ENCODE results near the gene NR5A2.

Gene NR5A2

DNA sequence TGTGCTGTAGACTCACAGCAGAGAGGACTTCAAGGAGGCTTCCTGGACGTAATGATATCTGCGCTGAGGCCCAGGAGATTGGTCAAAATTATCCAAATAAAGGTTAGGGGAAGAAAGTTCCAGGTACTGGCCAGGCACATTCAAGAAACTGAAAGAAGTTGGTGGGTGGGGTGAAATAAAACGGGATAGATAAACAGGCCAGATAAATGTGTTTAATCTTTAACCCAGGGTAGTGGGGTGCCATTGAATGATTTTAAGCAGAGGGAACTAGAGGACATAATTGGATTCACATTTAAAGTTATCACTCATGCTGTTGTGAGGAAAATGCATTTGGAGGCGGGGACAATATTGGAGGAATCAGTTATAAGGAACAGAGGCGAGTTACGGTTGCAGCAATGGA is 134.7 kb downstream of the NR5A2 start:
- TF ChIP-seq, protein P1, sequence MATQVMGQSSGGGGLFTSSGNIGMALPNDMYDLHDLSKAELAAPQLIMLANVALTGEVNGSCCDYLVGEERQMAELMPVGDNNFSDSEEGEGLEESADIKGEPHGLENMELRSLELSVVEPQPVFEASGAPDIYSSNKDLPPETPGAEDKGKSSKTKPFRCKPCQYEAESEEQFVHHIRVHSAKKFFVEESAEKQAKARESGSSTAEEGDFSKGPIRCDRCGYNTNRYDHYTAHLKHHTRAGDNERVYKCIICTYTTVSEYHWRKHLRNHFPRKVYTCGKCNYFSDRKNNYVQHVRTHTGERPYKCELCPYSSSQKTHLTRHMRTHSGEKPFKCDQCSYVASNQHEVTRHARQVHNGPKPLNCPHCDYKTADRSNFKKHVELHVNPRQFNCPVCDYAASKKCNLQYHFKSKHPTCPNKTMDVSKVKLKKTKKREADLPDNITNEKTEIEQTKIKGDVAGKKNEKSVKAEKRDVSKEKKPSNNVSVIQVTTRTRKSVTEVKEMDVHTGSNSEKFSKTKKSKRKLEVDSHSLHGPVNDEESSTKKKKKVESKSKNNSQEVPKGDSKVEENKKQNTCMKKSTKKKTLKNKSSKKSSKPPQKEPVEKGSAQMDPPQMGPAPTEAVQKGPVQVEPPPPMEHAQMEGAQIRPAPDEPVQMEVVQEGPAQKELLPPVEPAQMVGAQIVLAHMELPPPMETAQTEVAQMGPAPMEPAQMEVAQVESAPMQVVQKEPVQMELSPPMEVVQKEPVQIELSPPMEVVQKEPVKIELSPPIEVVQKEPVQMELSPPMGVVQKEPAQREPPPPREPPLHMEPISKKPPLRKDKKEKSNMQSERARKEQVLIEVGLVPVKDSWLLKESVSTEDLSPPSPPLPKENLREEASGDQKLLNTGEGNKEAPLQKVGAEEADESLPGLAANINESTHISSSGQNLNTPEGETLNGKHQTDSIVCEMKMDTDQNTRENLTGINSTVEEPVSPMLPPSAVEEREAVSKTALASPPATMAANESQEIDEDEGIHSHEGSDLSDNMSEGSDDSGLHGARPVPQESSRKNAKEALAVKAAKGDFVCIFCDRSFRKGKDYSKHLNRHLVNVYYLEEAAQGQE (IDR thresholded peaks at IDR 0.05; ENCODE audit: insufficient read depth in 1 of 2, low read depth in 2 of 2, low read length in 2 of 2): no peak
- TF ChIP-seq FOXP2 (optimal IDR thresholded peaks at IDR 0.05; ENCODE audit: borderline replicate concordance, extremely low read depth, extremely low read length, insufficient read depth): no peak
- no peak for TF ChIP-seq SIN3A (IDR thresholded peaks at IDR 0.05; ENCODE audit: borderline replicate concordance, insufficient read depth, low read length)
- TF ChIP-seq TAF1 (IDR thresholded peaks at IDR 0.05; ENCODE audit: borderline replicate concordance, insufficient read depth, low read length): no peak

DNA sequence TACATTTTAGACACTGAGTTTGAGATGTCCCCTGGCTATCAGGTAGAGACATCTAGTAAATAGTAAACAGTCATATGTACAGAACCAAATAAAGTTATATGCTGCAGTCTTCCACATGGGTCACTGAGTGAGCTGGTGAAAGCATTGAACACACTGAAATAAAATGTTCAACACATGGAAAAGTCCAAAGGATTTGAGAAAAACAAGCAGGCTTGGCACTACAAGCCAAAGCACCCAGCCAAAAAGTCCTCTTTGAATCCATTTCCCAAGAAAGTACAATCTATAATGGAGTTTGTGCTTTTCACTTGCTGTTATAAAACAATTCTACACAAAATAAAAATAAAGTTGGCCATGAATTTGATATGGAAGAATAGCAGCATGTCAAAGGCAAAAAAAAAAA is 135.4 kb downstream of the NR5A2 start:
- TF ChIP-seq POLR2AphosphoS5 (IDR thresholded peaks at IDR 0.05; ENCODE audit: low read depth, low read length): no peak
- TF ChIP-seq SIN3A (IDR thresholded peaks at IDR 0.05; ENCODE audit: borderline replicate concordance, insufficient read depth, low read length): no peak
- TF ChIP-seq, protein P1 (IDR thresholded peaks at IDR 0.05; ENCODE audit: insufficient read depth in 1 of 2, low read depth in 2 of 2, low read length in 2 of 2): no peak
- no peak for TF ChIP-seq FOXP2 (optimal IDR thresholded peaks at IDR 0.05; ENCODE audit: borderline replicate concordance, extremely low read depth, extremely low read length, insufficient read depth)
- no peak for TF ChIP-seq TAF1 (IDR thresholded peaks at IDR 0.05; ENCODE audit: borderline replicate concordance, insufficient read depth, low read length)

DNA sequence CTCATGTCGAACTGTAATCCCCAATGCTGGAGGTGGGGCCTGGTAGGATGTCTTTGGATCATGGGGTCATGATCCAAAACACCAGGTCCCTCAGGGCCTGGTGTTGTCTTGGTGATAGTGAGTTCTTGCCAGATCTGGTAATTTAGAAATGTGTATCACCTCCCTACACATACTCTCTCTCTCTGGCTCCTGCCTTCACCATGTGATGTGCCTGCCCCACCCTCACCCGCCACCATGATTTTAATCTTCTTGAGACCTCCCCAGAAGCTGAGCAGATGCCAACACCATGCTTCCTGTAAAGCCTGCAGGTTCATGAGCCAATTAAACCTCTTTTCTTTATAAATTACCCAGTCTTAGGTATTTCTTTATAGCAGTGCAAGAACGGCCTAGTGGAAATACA is 136.4 kb downstream of the NR5A2 start:
- TF ChIP-seq POLR2AphosphoS5 (IDR thresholded peaks at IDR 0.05; ENCODE audit: low read depth, low read length) (no peak), SIN3A (IDR thresholded peaks at IDR 0.05; ENCODE audit: borderline replicate concordance, insufficient read depth, low read length) (no peak), TAF1 (IDR thresholded peaks at IDR 0.05; ENCODE audit: borderline replicate concordance, insufficient read depth, low read length) (no peak), FOXP2 (optimal IDR thresholded peaks at IDR 0.05; ENCODE audit: borderline replicate concordance, extremely low read depth, extremely low read length, insufficient read depth) (no peak)
- TF ChIP-seq, protein P1 (IDR thresholded peaks at IDR 0.05; ENCODE audit: insufficient read depth in 1 of 2, low read depth in 2 of 2, low read length in 2 of 2): no peak

DNA sequence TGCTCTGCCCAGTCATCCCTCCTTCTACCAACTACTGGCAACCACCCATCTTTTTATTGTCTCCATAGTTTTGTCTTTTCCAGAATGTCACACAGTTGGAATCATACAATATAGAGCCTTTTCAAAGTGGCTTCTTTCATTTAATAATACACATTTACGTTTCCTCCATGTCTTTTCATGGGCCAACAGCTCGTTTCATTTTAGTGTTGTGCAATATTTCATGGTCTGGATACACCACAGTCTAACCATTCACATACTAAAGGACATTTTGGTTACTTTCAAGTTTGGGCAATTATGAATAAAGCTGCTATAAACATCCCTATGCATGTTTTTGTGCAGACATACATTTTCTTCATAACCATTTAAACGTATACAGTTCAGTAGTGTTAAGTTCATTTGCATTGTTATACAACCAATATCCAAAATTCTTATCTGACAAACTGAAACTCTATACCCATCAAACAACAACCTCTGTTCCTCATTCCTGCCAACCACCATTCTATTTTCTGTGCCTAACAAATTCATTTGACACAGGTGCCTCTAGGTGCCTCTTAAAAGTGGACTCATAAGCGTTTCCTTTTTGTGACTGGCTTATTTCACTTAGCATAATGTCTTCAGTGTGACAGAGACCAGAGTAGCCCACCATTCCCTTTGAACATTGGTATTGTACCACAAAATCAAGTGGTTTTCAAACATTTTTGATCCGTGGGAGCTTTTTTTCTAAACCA is 138.1 kb downstream of the NR5A2 start:
- TF ChIP-seq POLR2AphosphoS5 (IDR thresholded peaks at IDR 0.05; ENCODE audit: low read depth, low read length) (no peak), SIN3A (IDR thresholded peaks at IDR 0.05; ENCODE audit: borderline replicate concordance, insufficient read depth, low read length) (no peak), TAF1 (IDR thresholded peaks at IDR 0.05; ENCODE audit: borderline replicate concordance, insufficient read depth, low read length) (no peak), FOXP2 (optimal IDR thresholded peaks at IDR 0.05; ENCODE audit: borderline replicate concordance, extremely low read depth, extremely low read length, insufficient read depth) (no peak)

DNA sequence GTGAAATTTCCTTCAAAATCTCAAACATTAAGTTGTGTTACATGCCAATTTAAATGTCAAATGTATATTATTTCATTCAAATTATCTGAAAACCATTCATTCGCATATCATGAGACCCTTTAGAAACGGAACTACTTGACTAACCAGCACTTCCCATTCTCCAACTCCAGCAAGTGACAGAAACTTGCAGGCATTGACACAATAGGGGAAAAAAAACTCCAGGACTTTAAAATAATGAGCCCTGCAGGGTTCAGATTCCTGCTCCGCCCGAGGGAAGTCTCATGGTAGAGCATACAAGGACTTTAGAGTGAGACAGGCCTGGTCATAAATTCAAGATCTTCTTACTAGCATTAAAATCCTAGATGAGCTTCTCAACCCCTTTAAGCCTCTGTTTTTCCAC is 138.9 kb downstream of the NR5A2 start:
- no peak for TF ChIP-seq FOXP2 (optimal IDR thresholded peaks at IDR 0.05; ENCODE audit: borderline replicate concordance, extremely low read depth, extremely low read length, insufficient read depth)
- TF ChIP-seq POLR2AphosphoS5 (IDR thresholded peaks at IDR 0.05; ENCODE audit: low read depth, low read length): no peak
- no peak for TF ChIP-seq SIN3A (IDR thresholded peaks at IDR 0.05; ENCODE audit: borderline replicate concordance, insufficient read depth, low read length)

DNA sequence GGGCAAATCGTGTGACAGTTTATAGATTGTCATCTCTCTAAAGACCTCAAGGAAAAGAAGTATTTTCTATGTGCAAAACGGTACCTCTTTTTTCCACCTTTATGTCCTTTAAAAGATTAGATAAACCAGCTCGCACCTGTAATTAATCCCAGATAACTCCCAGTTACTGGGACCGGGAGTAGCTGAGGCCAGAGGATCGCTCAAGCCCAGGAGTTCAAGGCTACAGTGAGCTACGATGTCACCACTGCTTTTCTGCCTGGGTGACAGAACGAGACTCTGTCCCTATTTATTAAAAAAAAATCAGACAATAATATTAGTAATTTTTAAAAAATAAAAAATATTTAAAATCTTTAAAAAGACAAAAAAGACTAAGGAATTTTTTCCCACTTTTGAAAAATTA is 141.4 kb downstream of the NR5A2 start:
- TF ChIP-seq TAF1 (IDR thresholded peaks at IDR 0.05; ENCODE audit: borderline replicate concordance, insufficient read depth, low read length): no peak
- TF ChIP-seq FOXP2 (optimal IDR thresholded peaks at IDR 0.05; ENCODE audit: borderline replicate concordance, extremely low read depth, extremely low read length, insufficient read depth): no peak
- no peak for TF ChIP-seq POLR2AphosphoS5 (IDR thresholded peaks at IDR 0.05; ENCODE audit: low read depth, low read length)
- TF ChIP-seq, protein P1 (IDR thresholded peaks at IDR 0.05; ENCODE audit: insufficient read depth in 1 of 2, low read depth in 2 of 2, low read length in 2 of 2): no peak
- TF ChIP-seq SIN3A (IDR thresholded peaks at IDR 0.05; ENCODE audit: borderline replicate concordance, insufficient read depth, low read length): no peak

All from PFSK-1 (cell line).